GM10266 (cell line): ENCODE results near the gene SMC1B.
"Not testable (repeated sequence)": the region's sequence is repeated elsewhere in the genome, so short reads cannot be mapped to it uniquely, and the experiment has no call there.

Source experiments
- DNase-seq: peaks from one replicate; pipeline ENCODE4 v3.0.0; 2012; ENCODE audit errors: extremely low spot score
- CTCF ChIP-seq: IDR thresholded peaks from 2 replicates; pipeline ENCODE4 v1.5.1; 2012; ENCODE audit warnings: mild to moderate bottlenecking, low read depth; ENCODE audit not compliant: control insufficient read depth, insufficient read depth; ENCODE audit errors: missing control alignments

The SMC1B gene

DNA sequence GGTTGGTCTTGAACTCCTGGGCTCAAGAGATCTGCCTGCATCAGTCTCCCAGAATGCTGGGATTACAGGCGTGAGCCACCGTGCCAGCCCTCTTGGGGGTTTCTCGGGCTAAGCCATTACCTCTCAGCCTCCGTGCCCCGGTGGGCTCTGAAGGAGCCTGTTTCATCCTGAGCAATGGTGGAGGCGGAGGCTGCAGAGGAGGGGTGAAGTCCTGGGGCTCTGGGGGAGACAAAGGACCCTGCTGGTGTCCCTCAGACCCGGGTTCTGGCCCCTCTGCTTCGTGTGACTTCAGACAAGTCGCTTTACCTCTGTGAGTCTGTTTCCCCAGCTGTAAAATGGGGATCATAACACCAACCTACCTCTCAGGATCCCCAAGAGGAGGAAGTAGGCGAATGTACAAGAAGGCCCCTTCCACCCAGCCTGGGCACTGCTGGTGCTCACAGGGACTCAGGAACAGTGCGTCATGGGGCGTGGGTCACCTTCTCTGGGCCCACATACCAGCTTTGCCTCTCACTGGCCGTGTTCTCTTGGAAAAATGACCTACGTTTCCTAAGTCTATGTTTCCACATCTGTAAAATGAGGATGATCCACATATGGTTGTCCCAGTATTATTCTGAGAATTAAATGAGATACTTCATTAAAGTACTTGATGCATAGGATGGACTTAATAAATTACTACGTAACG, 36.8 kb upstream of the SMC1B start:
- DNase-seq = no peak
- TF ChIP-seq CTCF = no peak

DNA sequence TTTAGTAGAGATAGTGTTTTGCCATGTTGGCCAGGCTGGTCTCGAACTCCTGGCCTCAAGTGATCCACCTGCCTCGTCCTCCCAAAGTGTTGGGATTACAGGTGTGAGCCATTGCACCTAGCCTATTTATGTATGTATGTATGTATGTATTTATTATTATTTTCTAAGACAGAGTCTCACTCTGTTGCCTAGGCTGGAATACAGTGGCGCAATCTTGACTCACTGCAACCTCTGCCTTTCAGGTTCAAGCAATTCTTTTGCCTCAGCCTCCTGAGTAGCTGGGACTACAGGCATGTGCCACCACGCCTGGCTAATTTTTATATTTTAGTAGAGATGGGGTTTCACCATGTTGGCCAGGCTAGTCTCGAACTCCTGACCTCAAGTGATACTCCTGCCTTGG, 36.0 kb upstream of the SMC1B start:
- DNase-seq = not testable (repeated sequence)

DNA sequence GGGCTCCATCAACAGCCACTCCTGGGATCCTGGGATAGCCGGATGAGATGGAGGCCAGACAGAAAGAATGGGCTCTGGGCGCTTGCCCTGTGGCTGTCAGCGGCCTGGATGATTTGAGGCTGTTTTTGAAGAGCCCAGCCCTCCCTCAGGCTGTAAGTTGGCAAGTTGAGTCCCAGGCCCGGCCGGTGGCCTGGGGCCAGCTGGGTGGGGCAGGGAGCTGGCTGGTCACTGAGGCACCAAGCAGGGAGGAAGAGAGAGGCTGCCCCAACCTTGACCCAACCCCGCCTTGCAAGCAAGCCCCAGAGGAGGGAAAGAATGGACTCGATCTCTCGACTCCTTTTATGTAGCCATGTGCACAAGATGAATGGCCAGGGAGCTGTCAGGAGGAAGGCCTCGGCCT, 35.0 kb upstream of the SMC1B start:
- no peak for TF ChIP-seq CTCF
- no peak for DNase-seq

DNA sequence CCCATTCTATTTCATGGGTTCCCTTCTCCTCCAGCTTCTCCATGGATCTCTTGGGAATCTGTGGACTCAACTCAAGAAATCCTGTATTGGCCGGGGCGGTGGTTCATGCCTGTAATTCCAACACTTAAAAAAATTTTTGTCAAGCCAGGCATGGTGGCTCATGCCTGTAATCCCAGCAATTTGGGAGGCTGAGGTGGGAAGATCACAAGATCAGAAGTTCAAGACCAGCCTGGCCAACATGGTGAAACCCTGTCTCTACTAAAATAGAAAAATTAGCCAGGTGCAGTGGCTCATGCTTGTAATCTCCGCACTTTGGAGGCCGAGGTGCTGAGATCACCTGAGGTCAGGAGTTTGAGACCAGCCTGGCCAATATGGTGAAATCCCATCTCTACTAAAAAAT, 34.2 kb upstream of the SMC1B start:
- DNase-seq = not testable (repeated sequence)

DNA sequence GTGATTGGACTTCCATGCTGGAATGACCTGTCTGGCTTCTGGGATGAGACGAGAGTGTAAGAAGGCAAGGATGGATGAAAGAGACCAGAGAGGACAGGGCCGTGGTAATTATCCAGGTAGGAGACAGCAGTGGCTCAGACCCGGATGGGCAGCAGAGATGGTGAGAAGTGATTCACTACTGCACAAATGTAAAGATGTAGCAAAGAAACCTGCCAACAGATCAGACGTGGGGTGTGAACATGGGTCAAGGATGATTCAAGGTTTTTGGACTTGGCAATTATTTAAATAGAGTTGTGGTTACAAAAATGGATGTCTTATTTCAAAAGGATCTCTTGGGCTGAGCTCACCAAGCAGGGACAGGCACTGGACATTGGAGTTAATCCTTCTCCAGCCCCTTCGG, 32.8 kb upstream of the SMC1B start:
- TF ChIP-seq CTCF = no peak
- no peak for DNase-seq

DNA sequence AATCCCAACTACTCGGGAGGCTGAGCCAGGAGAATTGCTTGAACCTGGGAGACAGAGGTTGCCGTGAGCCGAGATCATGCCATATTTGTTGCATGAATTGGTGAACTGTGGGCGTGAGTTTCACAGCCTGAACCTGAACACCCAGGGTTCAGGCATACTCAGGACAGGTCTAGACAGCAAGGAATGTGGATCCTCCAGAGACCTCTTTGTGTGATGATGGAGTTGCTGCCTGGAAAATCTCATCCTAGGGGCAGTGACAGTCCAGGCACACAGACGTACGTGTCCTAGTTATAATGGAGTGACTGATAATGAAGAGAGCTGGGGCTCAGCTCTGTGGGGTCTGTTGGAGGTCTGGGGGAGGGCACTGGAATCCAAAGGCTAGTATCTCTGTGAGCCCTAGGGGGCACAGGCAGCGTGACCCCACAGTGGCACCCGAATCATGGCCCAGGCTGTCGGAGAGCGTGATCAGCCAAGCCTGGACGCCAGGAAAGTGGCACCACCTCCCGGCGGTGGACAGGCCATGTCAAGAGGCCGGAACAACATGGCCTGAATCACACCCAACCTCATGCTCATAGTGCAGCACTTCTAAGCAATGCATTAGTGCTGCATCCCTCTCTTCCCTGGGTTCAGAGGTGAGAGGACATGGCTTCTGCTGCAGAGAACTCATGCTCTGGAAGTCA, 31.8 kb upstream of the SMC1B start:
- no peak for DNase-seq
- no peak for TF ChIP-seq CTCF

DNA sequence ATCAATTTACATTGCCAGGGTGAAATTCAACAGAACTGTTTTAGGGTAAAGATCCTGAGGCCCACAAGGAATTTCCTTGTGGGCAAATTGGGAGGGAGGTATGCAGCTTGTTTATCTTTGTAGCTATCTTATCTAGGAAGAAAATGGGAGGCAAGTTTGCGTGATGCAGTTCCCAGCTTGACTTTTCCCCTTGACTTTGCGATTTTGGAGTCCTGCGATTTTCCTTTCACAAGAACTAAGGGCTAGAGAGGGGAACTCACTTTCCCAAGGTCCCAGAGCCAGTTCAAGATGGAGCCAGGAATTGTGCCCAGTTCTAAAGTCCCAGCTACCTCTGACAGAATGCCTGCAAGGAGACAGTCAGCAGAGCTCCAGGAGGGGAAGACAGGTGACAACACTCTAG, 30.8 kb upstream of the SMC1B start:
- no peak for DNase-seq
- TF ChIP-seq CTCF = no peak

DNA sequence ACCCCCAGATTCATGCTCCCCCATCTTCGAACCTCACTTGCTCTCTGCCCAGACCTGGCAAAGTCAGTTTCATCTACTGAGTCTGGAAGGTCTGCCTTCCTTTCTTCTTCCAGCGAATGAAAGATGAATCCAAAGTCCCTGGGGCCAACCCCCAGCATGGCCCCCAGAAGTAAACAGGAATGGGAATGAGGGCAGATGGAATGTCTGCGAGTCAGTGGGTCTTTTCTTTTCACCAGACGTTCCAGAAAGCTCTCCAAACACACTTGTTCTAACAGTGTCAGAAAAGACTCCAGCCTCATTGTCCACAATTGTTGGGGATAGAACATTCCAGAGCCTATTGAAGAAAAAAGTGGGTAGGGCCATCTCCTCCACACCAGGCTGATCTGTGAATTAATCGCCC, 28.7 kb upstream of the SMC1B start:
- no peak for TF ChIP-seq CTCF
- no peak for DNase-seq
